ENCODE data around the gene CTNNA3. TPM values are rescaled to one million over a fixed set of nuclear protein-coding genes. Genes with fewer than 3 reads are reported as not detected.

The CTNNA3 gene
- total and polyA plus RNA-seq, 2 donors (not counting 1 experiment from before 2014, with no cell fraction given): not detected

- TF ChIP-seq EZH2 (IDR thresholded peaks at IDR 0.05; ENCODE audit: low read length, missing control alignments) (no peak), CTCF (conservative IDR thresholded peaks at IDR 0.05 in 1 of 2, IDR thresholded peaks at IDR 0.05 in 1 of 2; ENCODE audit: low read depth in 1 of 2, low read length in 2 of 2) (no peak)
- Histone ChIP-seq H3K27ac (ENCODE audit: insufficient read depth, low read length) (no peak overlapping the region), H3K9ac (ENCODE audit: insufficient read depth, low read length) (no peak overlapping the region), H3K79me2 (ENCODE audit: control insufficient read depth, insufficient read depth, low read length) (no peaks in the 10 kb centered on the region), H3K27me3 (ENCODE audit: control insufficient read depth, insufficient read depth, low read length) (no peaks in the 10 kb centered on the region), H3K4me3 (replicated peaks in 1 of 4; ENCODE audit: control extremely low read depth in 1 of 4, insufficient read depth in 1 of 4, low read depth in 3 of 4, low read length in 4 of 4) (no peak overlapping the region), H4K20me1 (ENCODE audit: control insufficient read depth, extremely low read depth, insufficient read depth, low read length) (no peaks in the 10 kb centered on the region), H3K4me1 (ENCODE audit: control insufficient read depth, extremely low read depth, insufficient read depth, low read length) (no peaks in the 10 kb centered on the region), H2AFZ (ENCODE audit: low read length) (no peak overlapping the region), H3K36me3 (ENCODE audit: control insufficient read depth, insufficient read depth, low read length) (no peaks in the 10 kb centered on the region), H3K4me2 (ENCODE audit: extremely low read depth, insufficient read depth, low read length) (no peak overlapping the region), H3K9me3 (ENCODE audit: control insufficient read depth, insufficient read depth, low read depth, low read length) (no peaks in the 10 kb centered on the region)
- DNase-seq (ENCODE audit: low read depth in 2 of 2): peak in 1 of 2 donors; percentile 5
Measured at GRCh38 chr10:66680886-66681285, 1015.1 kb downstream of the CTNNA3 start.

GRCh38 chr10:66678521-66678920, 1017.5 kb downstream of the CTNNA3 start:
- Histone ChIP-seq H3K4me3 (replicated peaks in 1 of 4; ENCODE audit: control extremely low read depth in 1 of 4, insufficient read depth in 1 of 4, low read depth in 3 of 4, low read length in 4 of 4) (no peak overlapping the region), H3K27me3 (ENCODE audit: control insufficient read depth, insufficient read depth, low read length) (no peaks in the 10 kb centered on the region), H3K36me3 (ENCODE audit: control insufficient read depth, insufficient read depth, low read length) (no peaks in the 10 kb centered on the region), H3K9me3 (ENCODE audit: control insufficient read depth, insufficient read depth, low read depth, low read length) (no peaks in the 10 kb centered on the region), H3K4me2 (ENCODE audit: extremely low read depth, insufficient read depth, low read length) (no peak overlapping the region), H3K27ac (ENCODE audit: insufficient read depth, low read length) (no peak overlapping the region), H3K4me1 (ENCODE audit: control insufficient read depth, extremely low read depth, insufficient read depth, low read length) (no peaks in the 10 kb centered on the region), H2AFZ (ENCODE audit: low read length) (no peak overlapping the region), H3K9ac (ENCODE audit: insufficient read depth, low read length) (no peak overlapping the region), H4K20me1 (ENCODE audit: control insufficient read depth, extremely low read depth, insufficient read depth, low read length) (no peaks in the 10 kb centered on the region), H3K79me2 (ENCODE audit: control insufficient read depth, insufficient read depth, low read length) (no peaks in the 10 kb centered on the region)
- no peak for DNase-seq (ENCODE audit: low read depth in 2 of 2)
- TF ChIP-seq EZH2 (IDR thresholded peaks at IDR 0.05; ENCODE audit: low read length, missing control alignments): no peak
- TF ChIP-seq CTCF (conservative IDR thresholded peaks at IDR 0.05 in 1 of 2, IDR thresholded peaks at IDR 0.05 in 1 of 2; ENCODE audit: low read depth in 1 of 2, low read length in 2 of 2): no peak

- Histone ChIP-seq H3K36me3 (ENCODE audit: control insufficient read depth, insufficient read depth, low read length) (no peaks in the 10 kb centered on the region), H3K4me2 (ENCODE audit: extremely low read depth, insufficient read depth, low read length) (no peak overlapping the region), H3K4me3 (replicated peaks in 1 of 4; ENCODE audit: control extremely low read depth in 1 of 4, insufficient read depth in 1 of 4, low read depth in 3 of 4, low read length in 4 of 4) (no peak overlapping the region), H3K9ac (ENCODE audit: insufficient read depth, low read length) (no peak overlapping the region), H3K27ac (ENCODE audit: insufficient read depth, low read length) (no peak overlapping the region), H3K79me2 (ENCODE audit: control insufficient read depth, insufficient read depth, low read length) (no peaks in the 10 kb centered on the region), H3K4me1 (ENCODE audit: control insufficient read depth, extremely low read depth, insufficient read depth, low read length) (no peaks in the 10 kb centered on the region), H4K20me1 (ENCODE audit: control insufficient read depth, extremely low read depth, insufficient read depth, low read length) (no peaks in the 10 kb centered on the region), H3K9me3 (ENCODE audit: control insufficient read depth, insufficient read depth, low read depth, low read length) (no peaks in the 10 kb centered on the region), H2AFZ (ENCODE audit: low read length) (no peak overlapping the region), H3K27me3 (ENCODE audit: control insufficient read depth, insufficient read depth, low read length) (no peaks in the 10 kb centered on the region)
- no peak for TF ChIP-seq CTCF (conservative IDR thresholded peaks at IDR 0.05 in 1 of 2, IDR thresholded peaks at IDR 0.05 in 1 of 2; ENCODE audit: low read depth in 1 of 2, low read length in 2 of 2)
- no peak for TF ChIP-seq EZH2 (IDR thresholded peaks at IDR 0.05; ENCODE audit: low read length, missing control alignments)
- no peak for DNase-seq (ENCODE audit: low read depth in 2 of 2)
Measured at GRCh38 chr10:66673071-66673470, 1022.9 kb downstream of the CTNNA3 start.
